Liver (tissue), 9 donors: ENCODE results near the gene IGF2BP1. TPM values are rescaled to one million over a fixed set of nuclear protein-coding genes. Genes with fewer than 3 reads are reported as not detected.
A peak's percentile ranks its signal among the peaks of the same experiment; 100 is the strongest.

Experiments
- DNase-seq: peaks from one replicate; pipeline ENCODE4 v3.0.0-alpha.2; 2017; ENCODE audit warnings: low spot score
- H3K27ac ChIP-seq, 2 donors: one replicate each; pipeline ENCODE4 v1.7.0; 2013; ENCODE audit warnings: inconsistent platforms in 2 of 2, low read length in 2 of 2, control low read depth in 1 of 2, low read depth in 1 of 2, mild to moderate bottlenecking in 1 of 2
- H3K27me3 ChIP-seq, 4 donors: one replicate each; pipeline versions ENCODE4 v1.6.1 to v1.7.0; 2013; ENCODE audit warnings: low read length in 3 of 4, inconsistent platforms in 1 of 4, mild to moderate bottlenecking in 1 of 4, moderate library complexity in 1 of 4; ENCODE audit not compliant: control insufficient read depth in 4 of 4, insufficient read depth in 4 of 4
- H3K36me3 ChIP-seq, 4 donors: one replicate each; pipeline versions ENCODE4 v1.6.1 to v1.7.0; 2013; ENCODE audit warnings: low read length in 3 of 4, mild to moderate bottlenecking in 3 of 4, low read depth in 1 of 4, moderate library complexity in 1 of 4; ENCODE audit not compliant: control insufficient read depth in 4 of 4, insufficient read depth in 3 of 4
- H3K4me1 ChIP-seq, 4 donors: one replicate each; pipeline versions ENCODE4 v1.6.1 to v1.7.0; 2013; ENCODE audit warnings: low read length in 3 of 4, mild to moderate bottlenecking in 3 of 4, moderate library complexity in 1 of 4; ENCODE audit not compliant: control insufficient read depth in 4 of 4, insufficient read depth in 4 of 4
- H3K4me3 ChIP-seq, 3 donors: one replicate each; pipeline versions ENCODE4 v1.6.1 to v1.7.0; 2013; ENCODE audit warnings: low read length in 3 of 3, control low read depth in 1 of 3, low read depth in 1 of 3, mild to moderate bottlenecking in 1 of 3
- H3K9ac ChIP-seq, 2 donors: one replicate each; pipeline ENCODE4 v1.7.0; 2013; ENCODE audit warnings: low read length in 2 of 2, mild to moderate bottlenecking in 2 of 2, moderate library complexity in 2 of 2, control low read depth in 1 of 2, low read depth in 1 of 2
- H3K9me3 ChIP-seq, 4 donors: one replicate each; pipeline versions ENCODE4 v1.6.1 to v1.7.0; 2013; ENCODE audit warnings: low read length in 3 of 4; ENCODE audit not compliant: control insufficient read depth in 4 of 4
- EGR1 ChIP-seq, 2 donors: IDR thresholded peaks; 2 replicates each; pipeline ENCODE4 v1.6.1; 2016 to 2018; ENCODE audit warnings: antibody characterized with exemption in 2 of 2, low read depth in 2 of 2
- FOXA1 ChIP-seq: IDR thresholded peaks from 2 replicates; pipeline ENCODE4 v1.6.1; 2016; ENCODE audit warnings: antibody characterized with exemption
- FOXA2 ChIP-seq: IDR thresholded peaks from 2 replicates; pipeline ENCODE4 v1.6.1; 2016; ENCODE audit warnings: antibody characterized with exemption
- GABPA ChIP-seq, 2 donors: IDR thresholded peaks in 1 of 2; conservative IDR thresholded peaks in 1 of 2; 2 replicates each; pipeline ENCODE4 v1.6.1; 2016; ENCODE audit warnings: antibody characterized with exemption in 2 of 2, mild to moderate bottlenecking in 1 of 2, moderate library complexity in 1 of 2
- HNF4G ChIP-seq: IDR thresholded peaks from 2 replicates; pipeline ENCODE4 v1.6.1; 2016; ENCODE audit warnings: antibody characterized with exemption
- JUND ChIP-seq, 2 donors: IDR thresholded peaks; 2 replicates each; pipeline ENCODE4 v1.6.1; 2016; ENCODE audit warnings: antibody characterized with exemption in 2 of 2
- RAD21 ChIP-seq, 2 donors: IDR thresholded peaks; 2 replicates each; pipeline ENCODE4 v1.6.1; 2016; ENCODE audit warnings: antibody characterized with exemption in 2 of 2, mild to moderate bottlenecking in 2 of 2
- REST ChIP-seq: IDR thresholded peaks from 2 replicates; pipeline ENCODE4 v1.6.1; 2016; ENCODE audit warnings: antibody characterized with exemption, mild to moderate bottlenecking
- RXRA ChIP-seq, 2 donors: IDR thresholded peaks; 2 replicates each; pipeline ENCODE4 v1.6.1; 2017 to 2018; ENCODE audit warnings: antibody characterized with exemption in 2 of 2, mild to moderate bottlenecking in 1 of 2
- TAF1 ChIP-seq: conservative IDR thresholded peaks from 2 replicates; pipeline ENCODE4 v1.6.1; 2016; ENCODE audit warnings: antibody characterized with exemption, mild to moderate bottlenecking
- YY1 ChIP-seq: IDR thresholded peaks from 2 replicates; pipeline ENCODE4 v1.6.1; 2016; ENCODE audit warnings: antibody characterized with exemption, mild to moderate bottlenecking
- WGBS: extraction: QIAGEN DNeasy Blood & Tissue Kit; methylation state at CpG from one replicate; pipeline ENCODE4 v1.1.7; 2013; 5-methylcytosine and 5-hydroxymethylcytosine counted together
- polyA plus RNA-seq, 2 donors: library from polyadenylated mRNA; stranded (reverse) in 1 of 2; unstranded in 1 of 2; fragments of 200-250 nt in 1 of 2; fragments of >200 nt in 1 of 2; fragmentation: Nextera tagmentation in 1 of 2; extraction: Ambion mirVana in 1 of 2; gene quantifications; one replicate each; pipeline versions ENCODE4 v1.2.1 to v1.2.3, GENCODE V29; 2013 to 2015
- total RNA-seq, 2 donors: library from RNA; depleted of rRNA; stranded (reverse); fragments of >200 nt; gene quantifications; one replicate each; pipeline ENCODE4 v1.2.3, GENCODE V29; 2014
- TF ChIP-seq, protein P1 (sequence below): IDR thresholded peaks from 2 replicates; pipeline ENCODE4 v1.6.1; 2016; ENCODE audit warnings: antibody characterized with exemption
- TF ChIP-seq, protein P2 (sequence below): fragments of 150-350 bp; IDR thresholded peaks from 2 replicates; pipeline ENCODE4 v1.5.1; 2017; ENCODE audit warnings: improper control_type of control experiment, low read depth, low read length; ENCODE audit not compliant: missing input control
- TF ChIP-seq, protein P3 (sequence below): IDR thresholded peaks from 2 replicates; pipeline ENCODE4 v1.6.1; 2016; ENCODE audit warnings: antibody characterized with exemption
- donor health status: healthy.
- donor health status: healthy.
- donor health status: healthy.
- donor health status: healthy.
- donor health status: healthy.

Gene IGF2BP1
- total and polyA plus RNA-seq, 4 donors = 22.6 TPM; not detected in 3

DNA sequence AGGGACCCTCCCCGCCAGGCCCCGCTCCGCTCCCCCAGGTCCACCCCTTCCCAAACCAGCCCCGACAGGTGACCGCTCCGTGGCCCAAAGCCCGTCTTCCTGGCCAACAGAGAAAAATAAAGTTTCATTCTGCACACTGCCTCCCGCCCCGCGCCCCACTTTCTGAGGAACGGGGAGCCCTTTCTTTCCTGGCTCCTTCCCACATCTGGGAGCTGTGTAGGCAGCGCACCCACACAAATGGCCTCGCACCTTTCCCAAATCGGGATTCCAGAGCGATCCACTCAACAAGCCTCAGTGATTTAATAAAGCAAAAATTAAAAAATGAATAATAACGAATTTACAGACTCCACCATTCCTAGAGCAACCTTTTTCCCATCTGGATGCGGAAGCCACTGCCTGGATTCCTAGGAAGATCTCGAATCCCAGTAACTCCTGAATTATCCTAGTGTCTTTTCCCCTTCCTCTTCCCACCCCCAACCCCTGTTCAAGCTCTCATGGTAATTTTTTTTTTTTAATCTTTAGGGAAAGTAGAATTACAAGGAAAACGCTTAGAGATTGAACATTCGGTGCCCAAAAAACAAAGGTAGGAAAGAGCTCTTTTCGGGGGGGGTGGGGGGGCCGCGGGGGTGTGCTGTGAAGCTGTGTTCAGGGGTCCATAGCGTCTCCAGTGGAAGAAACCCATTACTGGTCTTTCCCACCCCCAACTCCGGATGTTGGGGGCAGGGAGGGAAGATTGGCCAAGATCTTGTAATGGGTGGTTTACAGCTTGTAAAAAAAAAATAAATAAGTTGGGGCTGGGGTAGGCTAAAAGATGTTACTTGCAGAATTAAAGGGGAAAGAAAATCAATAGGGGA, 1.6 kb downstream of the IGF2BP1 start:
- H3K4me1 ChIP-seq = peaks cover 0 to 16% (median 6%) of the 10 kb centered on the region in 4 donors
- peaks cover 0 to 3% (median 0%) of the 10 kb centered on the region in 4 donors for H3K9me3 ChIP-seq
- no peaks in the 10 kb centered on the region for H3K36me3 ChIP-seq
- 9% methylated on average over 25 of the region's 25 CpGs for WGBS
- peaks cover 5 to 20% (median 15%) of the 10 kb centered on the region in 4 donors for H3K27me3 ChIP-seq
- DNase-seq = peak; percentile 49
- no peak overlapping the region for H3K27ac ChIP-seq
- TF ChIP-seq YY1 (no peak), TAF1 (no peak), FOXA2 (no peak), HNF4G (no peak), FOXA1 (no peak), GABPA (IDR thresholded peaks at IDR 0.05 in 1 of 2, conservative IDR thresholded peaks at IDR 0.05 in 1 of 2) (no peak), EGR1 (IDR thresholded peaks at IDR 0.05; ENCODE audit: low read depth in 2 of 2) (no peak), RAD21 (IDR thresholded peaks at IDR 0.05) (no peak), JUND (IDR thresholded peaks at IDR 0.05) (no peak)
- TF ChIP-seq, protein P1, sequence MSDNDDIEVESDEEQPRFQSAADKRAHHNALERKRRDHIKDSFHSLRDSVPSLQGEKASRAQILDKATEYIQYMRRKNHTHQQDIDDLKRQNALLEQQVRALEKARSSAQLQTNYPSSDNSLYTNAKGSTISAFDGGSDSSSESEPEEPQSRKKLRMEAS = no peak
- TF ChIP-seq, protein P2, sequence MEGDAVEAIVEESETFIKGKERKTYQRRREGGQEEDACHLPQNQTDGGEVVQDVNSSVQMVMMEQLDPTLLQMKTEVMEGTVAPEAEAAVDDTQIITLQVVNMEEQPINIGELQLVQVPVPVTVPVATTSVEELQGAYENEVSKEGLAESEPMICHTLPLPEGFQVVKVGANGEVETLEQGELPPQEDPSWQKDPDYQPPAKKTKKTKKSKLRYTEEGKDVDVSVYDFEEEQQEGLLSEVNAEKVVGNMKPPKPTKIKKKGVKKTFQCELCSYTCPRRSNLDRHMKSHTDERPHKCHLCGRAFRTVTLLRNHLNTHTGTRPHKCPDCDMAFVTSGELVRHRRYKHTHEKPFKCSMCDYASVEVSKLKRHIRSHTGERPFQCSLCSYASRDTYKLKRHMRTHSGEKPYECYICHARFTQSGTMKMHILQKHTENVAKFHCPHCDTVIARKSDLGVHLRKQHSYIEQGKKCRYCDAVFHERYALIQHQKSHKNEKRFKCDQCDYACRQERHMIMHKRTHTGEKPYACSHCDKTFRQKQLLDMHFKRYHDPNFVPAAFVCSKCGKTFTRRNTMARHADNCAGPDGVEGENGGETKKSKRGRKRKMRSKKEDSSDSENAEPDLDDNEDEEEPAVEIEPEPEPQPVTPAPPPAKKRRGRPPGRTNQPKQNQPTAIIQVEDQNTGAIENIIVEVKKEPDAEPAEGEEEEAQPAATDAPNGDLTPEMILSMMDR = no peak
- H3K9ac ChIP-seq = no peak overlapping the region
- no peak overlapping the region for H3K4me3 ChIP-seq

DNA sequence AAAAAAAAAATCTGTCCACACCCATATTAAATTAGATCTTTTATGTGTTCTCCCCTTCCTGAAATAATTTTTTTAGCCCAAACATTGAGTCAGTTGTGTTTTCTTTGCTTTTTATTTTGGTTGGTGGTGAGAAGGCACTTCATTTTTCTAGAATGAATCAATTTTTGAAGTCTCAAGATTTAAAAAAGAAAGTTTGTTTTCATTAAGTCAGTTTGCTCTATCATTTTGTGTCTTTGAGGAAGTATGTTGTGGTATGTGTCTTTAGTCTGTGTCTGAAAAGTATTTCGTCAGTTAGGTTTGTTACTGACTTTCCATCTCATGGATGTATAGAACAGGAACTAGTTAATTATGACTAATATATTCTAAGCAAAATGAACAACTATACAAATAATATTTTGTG, 3.8 kb downstream of the IGF2BP1 start:
- no peak for DNase-seq
- Histone ChIP-seq H3K27ac (no peak overlapping the region), H3K36me3 (no peaks in the 10 kb centered on the region), H3K9me3 (peaks cover 0 to 3% (median 0%) of the 10 kb centered on the region in 4 donors), H3K4me3 (no peak overlapping the region), H3K27me3 (peaks cover 5 to 23% (median 12%) of the 10 kb centered on the region in 4 donors), H3K4me1 (peaks cover 0 to 14% (median 6%) of the 10 kb centered on the region in 4 donors), H3K9ac (no peak overlapping the region)
- 60% methylated on average over 1 of the region's 1 CpG for WGBS
- TF ChIP-seq TAF1 (no peak), REST (no peak), RXRA (IDR thresholded peaks at IDR 0.05) (no peak)
- TF ChIP-seq, protein P3, sequence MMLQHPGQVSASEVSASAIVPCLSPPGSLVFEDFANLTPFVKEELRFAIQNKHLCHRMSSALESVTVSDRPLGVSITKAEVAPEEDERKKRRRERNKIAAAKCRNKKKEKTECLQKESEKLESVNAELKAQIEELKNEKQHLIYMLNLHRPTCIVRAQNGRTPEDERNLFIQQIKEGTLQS = no peak
- TF ChIP-seq, protein P2 = no peak
